22Rv1 (cell line): ENCODE results near the gene NAB2.

Experiments
- H3K27ac ChIP-seq: fragments of 450-650 bp; 2 replicates; pipeline ENCODE4 v1.5.1; 2017
- ZFX ChIP-seq: fragments of 450-650 bp; IDR thresholded peaks from 2 replicates; pipeline ENCODE4 v1.6.1; 2017; ENCODE audit warnings: antibody characterized with exemption, borderline replicate concordance
- TF ChIP-seq, protein P1 (sequence below): fragments of 450-650 bp; IDR thresholded peaks from 2 replicates; pipeline ENCODE4 v1.5.1; 2017; ENCODE audit warnings: mild to moderate bottlenecking

Gene NAB2

DNA sequence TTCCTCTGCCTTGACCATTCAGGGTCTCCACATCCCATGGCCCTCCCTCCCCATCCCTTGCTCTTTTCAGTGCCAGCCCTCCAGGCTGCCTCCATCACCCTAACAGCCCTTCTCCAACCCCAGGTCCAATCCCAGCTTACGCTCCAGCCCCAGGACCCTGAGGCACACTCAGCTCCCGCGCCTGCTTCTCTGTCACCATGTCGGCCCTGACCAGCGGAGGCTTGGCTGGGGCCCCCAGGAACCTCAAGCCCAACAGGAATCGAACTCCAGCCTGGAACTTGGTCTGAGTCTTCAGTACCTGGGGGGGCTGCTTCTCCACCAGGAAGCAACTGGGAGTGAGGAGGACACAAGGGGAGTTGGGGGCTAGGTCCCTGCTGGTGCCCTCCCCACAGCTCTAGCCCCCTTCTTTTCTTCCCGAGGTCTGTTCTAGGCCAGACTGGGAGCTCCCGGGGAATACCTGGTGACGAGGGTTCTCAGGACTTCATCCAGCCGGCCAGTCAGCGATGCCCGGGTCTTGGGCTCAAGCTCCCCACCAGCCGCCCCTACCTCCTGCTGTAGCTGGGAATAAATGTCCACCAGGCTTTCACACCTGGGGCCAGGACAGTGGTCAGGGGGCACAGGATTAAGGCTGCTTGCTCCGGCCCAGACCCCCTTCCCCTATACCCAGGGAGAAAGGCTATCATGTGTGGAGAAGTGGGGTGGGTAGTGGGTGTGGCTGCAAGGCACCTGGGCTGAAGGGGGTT, 16.3 kb downstream of the NAB2 start:
- H3K27ac ChIP-seq, result no peak overlapping the region
- TF ChIP-seq, protein P1, sequence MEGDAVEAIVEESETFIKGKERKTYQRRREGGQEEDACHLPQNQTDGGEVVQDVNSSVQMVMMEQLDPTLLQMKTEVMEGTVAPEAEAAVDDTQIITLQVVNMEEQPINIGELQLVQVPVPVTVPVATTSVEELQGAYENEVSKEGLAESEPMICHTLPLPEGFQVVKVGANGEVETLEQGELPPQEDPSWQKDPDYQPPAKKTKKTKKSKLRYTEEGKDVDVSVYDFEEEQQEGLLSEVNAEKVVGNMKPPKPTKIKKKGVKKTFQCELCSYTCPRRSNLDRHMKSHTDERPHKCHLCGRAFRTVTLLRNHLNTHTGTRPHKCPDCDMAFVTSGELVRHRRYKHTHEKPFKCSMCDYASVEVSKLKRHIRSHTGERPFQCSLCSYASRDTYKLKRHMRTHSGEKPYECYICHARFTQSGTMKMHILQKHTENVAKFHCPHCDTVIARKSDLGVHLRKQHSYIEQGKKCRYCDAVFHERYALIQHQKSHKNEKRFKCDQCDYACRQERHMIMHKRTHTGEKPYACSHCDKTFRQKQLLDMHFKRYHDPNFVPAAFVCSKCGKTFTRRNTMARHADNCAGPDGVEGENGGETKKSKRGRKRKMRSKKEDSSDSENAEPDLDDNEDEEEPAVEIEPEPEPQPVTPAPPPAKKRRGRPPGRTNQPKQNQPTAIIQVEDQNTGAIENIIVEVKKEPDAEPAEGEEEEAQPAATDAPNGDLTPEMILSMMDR, result no peak
- no peak for TF ChIP-seq ZFX

DNA sequence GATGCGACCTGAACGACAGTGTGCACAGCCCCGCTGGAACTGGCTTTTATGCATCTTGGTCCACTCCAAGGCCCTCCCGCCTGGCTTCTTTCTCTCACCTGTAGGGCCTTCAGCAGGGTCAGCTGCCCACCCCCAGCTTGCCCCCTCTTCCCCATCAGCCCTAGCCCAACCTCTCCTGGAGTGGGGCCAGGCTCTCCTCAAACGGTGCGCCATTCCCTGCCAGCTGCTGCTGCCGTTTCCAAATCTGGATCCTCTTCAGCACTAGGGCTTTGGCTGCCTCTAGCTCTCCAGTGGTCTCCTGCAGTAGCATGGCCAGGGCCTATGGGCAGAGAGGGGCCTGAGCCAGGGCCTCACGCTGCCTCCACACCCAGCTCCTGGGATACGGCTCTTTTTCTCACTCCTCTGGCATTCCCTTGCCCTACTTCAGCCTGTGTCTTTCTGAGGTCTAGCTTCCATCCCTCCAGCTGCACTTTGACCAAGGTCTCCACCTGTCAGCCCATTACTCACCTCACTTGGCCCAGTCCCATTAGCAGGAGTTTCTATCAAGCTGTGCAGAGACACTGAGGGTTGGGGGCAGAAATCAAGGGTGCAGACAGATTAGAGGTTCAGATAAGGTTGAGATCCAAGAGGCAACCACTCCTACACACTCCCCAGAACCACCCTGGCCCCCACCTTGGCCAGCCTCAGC, 17.3 kb downstream of the NAB2 start:
- no peak overlapping the region for H3K27ac ChIP-seq
- TF ChIP-seq, protein P1, result no peak
- TF ChIP-seq ZFX, result no peak

DNA sequence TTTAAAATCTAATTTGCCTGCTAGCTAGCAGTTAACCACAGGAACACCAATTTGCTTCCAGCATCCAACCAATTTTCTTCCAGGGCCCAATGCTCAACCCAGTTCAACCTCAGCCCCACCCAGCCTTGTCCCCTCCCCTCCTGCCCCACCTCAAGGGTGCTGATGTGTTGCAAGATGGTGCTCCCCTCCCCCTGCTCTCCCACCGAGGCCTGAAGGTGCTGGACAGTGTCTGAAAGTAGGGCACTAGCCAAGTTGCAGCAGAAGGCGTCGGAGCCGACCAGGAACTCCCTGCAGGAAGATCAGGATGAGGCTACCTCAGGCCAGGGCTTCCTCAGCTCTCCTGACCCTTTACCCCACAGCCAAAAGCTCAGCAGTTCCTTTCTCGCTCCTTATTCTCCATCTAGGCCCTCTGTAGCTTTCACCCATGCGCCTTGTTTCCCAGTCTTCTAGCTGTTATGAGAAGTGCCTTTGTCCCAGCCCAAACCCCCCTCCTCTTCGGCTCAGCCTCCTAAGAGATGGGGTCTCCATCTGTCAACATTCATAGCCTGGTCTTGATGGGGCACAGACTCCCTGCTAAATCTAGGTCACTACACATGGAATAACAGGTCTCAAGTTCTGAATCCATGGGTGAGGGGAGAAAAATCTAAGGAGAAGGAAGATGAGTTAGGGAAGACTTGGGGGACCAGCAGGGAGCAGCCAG, 18.7 kb downstream of the NAB2 start:
- H3K27ac ChIP-seq, result no peak overlapping the region
- TF ChIP-seq, protein P1, result no peak
- TF ChIP-seq ZFX, result no peak

DNA sequence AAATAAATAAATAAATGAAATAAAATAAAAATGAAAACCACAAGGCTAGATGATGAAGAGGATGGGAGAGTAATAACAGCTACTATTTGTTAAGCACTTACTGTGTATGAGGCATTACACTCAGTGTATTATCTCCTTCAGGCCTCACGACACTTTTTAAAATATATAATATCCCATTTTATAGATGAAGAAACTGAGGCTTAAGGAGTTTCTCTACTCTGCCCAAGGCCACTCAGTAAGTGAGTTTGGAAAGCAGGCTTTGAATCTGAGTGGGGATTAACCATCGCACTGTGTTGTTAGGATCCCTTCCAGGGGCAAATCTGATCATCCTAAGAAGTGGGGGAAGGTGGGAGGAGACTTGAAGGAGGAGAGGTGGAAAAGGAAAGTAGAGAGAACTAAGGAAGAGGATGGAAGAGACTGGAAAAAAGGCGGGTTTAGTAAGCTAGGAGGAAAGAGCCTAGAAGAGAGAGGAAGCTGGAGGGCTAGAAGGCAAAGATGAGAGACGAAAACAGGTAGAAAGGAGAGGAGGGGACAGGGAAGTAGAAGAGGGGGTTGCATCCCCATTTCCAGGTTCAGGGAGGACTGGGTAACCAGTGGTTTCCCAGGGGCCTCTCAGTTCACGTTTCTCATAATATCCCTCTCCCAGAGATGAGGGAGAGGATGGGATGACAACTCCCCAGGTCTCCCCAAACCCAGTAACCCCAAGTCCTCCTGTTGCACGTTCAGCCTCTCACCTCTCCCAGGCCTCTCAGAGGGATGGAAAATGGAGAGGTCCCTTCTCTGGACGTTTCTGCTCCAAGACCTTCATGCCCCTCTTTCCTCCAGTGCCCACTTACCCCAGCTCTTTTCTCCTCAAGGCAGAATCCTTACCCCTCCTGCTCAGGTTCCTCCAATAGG, 20.5 kb downstream of the NAB2 start:
- H3K27ac ChIP-seq, result peak overlapping the region; percentile 99
- no peak for TF ChIP-seq ZFX
- TF ChIP-seq, protein P1, result no peak

DNA sequence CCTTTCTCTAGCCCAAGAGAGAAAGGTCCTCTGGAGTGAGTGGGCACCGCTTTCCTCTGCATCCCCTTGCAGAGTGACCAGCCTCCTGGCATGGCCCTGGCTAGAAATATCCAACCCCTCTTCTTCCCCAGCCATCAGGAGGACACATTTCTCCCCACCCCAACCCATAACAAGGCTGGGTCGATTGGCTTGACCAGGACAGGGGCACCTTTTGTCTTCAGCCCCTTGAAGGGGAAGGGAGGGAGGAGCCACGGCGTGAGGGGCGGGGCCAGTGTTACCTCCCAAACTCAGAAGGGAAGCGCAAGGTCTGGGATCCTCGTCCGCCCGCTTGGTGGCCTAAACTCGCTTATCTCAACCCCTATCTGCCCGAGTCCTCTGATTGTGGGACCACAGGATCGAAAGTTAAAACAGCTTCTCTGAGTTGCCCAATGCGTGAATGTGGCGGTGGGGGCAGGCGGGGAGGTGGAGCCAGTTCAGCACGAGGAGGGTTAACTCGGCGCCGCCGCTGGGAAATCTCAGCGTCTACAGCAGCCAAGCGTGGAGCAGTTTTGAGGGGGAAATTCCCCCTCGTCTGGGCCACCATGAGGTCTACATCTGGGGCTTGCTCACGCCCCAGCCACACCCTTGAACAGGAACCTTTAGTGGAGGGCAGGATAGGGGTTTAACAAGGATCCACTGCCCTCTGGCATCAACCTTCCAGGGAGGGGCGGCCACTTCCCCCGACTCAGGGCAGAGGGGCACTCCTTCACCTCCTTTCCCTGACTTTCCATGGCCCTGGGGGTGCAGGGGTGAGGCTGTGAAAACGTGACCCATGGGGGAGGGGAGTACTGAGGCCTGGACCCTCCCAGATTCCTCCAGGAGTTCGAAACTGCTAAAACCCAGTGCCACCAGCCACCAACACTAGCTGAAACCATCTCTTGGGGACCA, 21.5 kb downstream of the NAB2 start:
- H3K27ac ChIP-seq, result peak overlapping the region; percentile 99
- TF ChIP-seq, protein P1, result no peak
- TF ChIP-seq ZFX, result no peak

DNA sequence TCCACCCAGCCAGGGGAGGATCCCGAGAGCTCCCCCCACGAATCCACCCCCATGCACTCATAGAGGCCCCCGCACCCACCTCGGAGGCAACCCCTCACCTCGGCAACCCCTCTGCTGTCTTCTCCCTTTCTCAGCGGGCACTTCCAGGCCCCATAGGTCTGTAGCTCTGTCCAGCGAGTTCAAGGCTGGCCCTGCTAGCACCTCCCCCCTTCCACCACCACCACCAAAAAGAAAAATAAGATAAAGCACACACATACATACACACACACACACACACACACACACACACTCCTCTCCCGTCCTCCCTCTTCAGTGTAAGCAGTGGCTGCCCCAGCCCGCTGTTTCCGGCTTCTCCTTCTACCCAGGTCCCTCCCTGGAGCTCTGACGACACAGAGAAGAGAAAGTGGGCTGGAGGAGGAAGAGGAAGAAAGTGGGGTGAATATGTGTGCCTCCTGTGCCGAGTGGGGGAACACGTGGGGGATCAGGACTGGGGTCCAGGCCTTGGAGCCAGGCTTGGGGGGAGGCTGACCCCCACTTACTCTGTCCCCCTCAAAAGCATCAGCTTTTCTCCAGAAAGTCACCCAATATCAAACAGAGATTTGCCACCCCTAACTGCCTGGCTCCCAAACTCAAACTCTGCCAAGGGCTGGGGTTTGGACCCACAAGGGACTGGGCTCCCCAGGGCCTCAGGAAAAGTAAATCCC, 22.3 kb downstream of the NAB2 start, which contains the start of gene STAT6:
Gene STAT6 (minus strand): TSS at position 332 of the 704 bp plus-strand sequence. CDS start 3,084 bp downstream, outside the sequence.
- H3K27ac ChIP-seq, result peak within 1 kb of the TSS; percentile 99
- no peak for TF ChIP-seq ZFX
- TF ChIP-seq, protein P1, result no peak
